ENCODE data around the gene AKNA. TPM values are rescaled to one million over a fixed set of nuclear protein-coding genes. Genes with fewer than 3 reads are reported as not detected.
A peak's percentile ranks its signal among the peaks of the same experiment; 100 is the strongest.

Gene AKNA
- total and polyA plus RNA-seq, 2 of the 8 experiments (the other 6 are each of a cell fraction or from before 2014, with no cell fraction given): 21.0 to 27.4 TPM

DNA sequence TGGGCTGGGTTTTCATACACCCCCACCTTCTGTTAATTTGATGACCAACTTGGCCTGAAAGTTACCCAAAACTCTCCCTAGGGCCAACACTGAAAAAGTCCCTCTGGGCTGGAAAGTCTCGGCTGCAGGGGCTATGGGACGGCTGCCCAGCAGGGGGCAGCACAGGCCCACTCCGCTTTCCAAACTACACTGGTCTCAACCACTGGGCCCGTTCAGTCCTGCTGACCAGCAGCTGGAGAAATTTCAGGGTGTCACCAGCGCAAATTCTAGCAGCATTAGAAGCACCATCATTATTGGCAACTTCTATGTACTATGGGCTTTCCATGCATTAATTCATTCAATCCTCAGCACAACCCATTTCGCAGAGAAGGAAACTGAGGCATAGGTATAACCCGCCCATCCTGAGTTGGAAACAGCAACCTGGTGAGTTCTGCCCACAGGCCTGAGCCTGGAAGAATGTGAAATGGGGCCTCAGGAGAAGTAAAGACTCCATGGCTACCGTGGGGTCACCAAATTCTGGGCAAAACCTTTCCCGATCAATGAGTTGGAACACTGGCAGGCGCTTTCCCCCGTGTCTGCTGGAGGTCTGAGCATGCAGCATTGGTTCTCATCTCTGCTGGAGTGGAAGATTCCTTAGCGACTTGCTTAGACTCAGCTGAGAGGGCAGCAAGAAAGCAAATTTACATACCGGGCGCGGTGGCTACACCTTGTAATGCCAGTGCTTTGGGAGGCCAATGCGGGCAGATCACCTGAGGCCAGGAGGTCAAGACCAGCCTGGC, 48.5 kb downstream of the AKNA start:
- POLR2A ChIA-PET (ENCODE audit: partially characterized antibody): interaction anchor here (0.6 to 2.9 kb wide), 3 partner anchors 8 to 57 kb away, joined by 3 to 9 read pairs (median 6); no protein-coding TSS in a partner anchor
- Histone ChIP-seq H3K56ac (replicated peaks; ENCODE audit: insufficient read length, low read depth, low read length) (no peak overlapping the region), H3K9me3 (ENCODE audit: insufficient read depth in 2 of 2, low read depth in 1 of 2, low read length in 1 of 2) (no peaks in the 10 kb centered on the region), H3K79me1 (ENCODE audit: low read depth, low read length) (no peaks in the 10 kb centered on the region), H3K36me3 (ENCODE audit: control insufficient read depth in 2 of 4, insufficient read depth in 4 of 4, low read length in 3 of 4) (peaks cover 12 to 53% (median 34%) of the 10 kb centered on the region in 4 experiments), H3K27ac (ENCODE audit: low read depth, low read length) (no peak overlapping the region), H3K4ac (replicated peaks; ENCODE audit: insufficient read length, low read depth, low read length) (no peak overlapping the region), H2BK20ac (ENCODE audit: low read length) (no peak overlapping the region), H3K4me3 (ENCODE audit: extremely low read depth in 1 of 4, insufficient read depth in 2 of 4, low read depth in 3 of 4, low read length in 4 of 4) (no peak overlapping the region), H3K14ac (ENCODE audit: insufficient read length) (no peak overlapping the region), H2AFZ (ENCODE audit: low read length) (no peak overlapping the region), H2BK15ac (ENCODE audit: low read length) (no peak overlapping the region), H3K23ac (ENCODE audit: insufficient read length) (no peak overlapping the region), H4K5ac (ENCODE audit: insufficient read length, low read depth, low read length) (no peak overlapping the region), H2BK120ac (replicated peaks; ENCODE audit: low read depth, low read length) (no peak overlapping the region), H3K79me2 (ENCODE audit: control insufficient read depth in 1 of 2, insufficient read depth in 2 of 2, low read length in 2 of 2) (no peaks in the 10 kb centered on the region), H2AK5ac (ENCODE audit: low read depth, low read length) (no peak overlapping the region), H3K27me3 (replicated peaks in 1 of 4; ENCODE audit: control insufficient read depth in 3 of 4, extremely low read depth in 1 of 4, insufficient read depth in 3 of 4, low read length in 3 of 4) (no peaks in the 10 kb centered on the region), H4K20me1 (replicated peaks in 1 of 2; ENCODE audit: control insufficient read depth in 1 of 2, insufficient read depth in 2 of 2, low read length in 2 of 2) (peaks cover 0 to 2% of the 10 kb centered on the region in 2 experiments), H3K4me2 (ENCODE audit: insufficient read depth in 1 of 2, low read depth in 2 of 2, low read length in 2 of 2) (no peak overlapping the region), H3K9ac (replicated peaks in 1 of 4; ENCODE audit: extremely low read depth in 1 of 4, low read depth in 3 of 4, low read length in 3 of 4) (no peak overlapping the region), H3K4me1 (replicated peaks in 1 of 4; ENCODE audit: control insufficient read depth in 3 of 4, insufficient read depth in 4 of 4, low read length in 3 of 4) (no peaks in the 10 kb centered on the region), H3K23me2 (ENCODE audit: low read depth, low read length) (no peaks in the 10 kb centered on the region), H2BK12ac (ENCODE audit: low read depth, low read length) (no peak overlapping the region), H4K8ac (ENCODE audit: extremely low read depth, insufficient read depth, low read length) (no peak overlapping the region), H3K18ac (ENCODE audit: extremely low read depth, low read length) (no peak overlapping the region), H4K91ac (replicated peaks; ENCODE audit: insufficient read length, low read length) (no peak overlapping the region), H2BK5ac (ENCODE audit: low read depth, low read length) (no peak overlapping the region)
- CTCF ChIA-PET (ENCODE audit: partially characterized antibody): interaction anchor here (0.6 to 3.4 kb wide), 33 partner anchors 10 to 342 kb away, joined by 3 to 21 read pairs (median 4); partner anchors contain the start of gene AKNA
- 82% methylated on average over 16 of the region's 16 CpGs; no CpG with 5 or more reads in 1 of the 2 experiments for WGBS, 2 experiments (ENCODE audit: extremely low coverage in 1 of 2, insufficient coverage in 1 of 2, insufficient read length in 1 of 2, insufficient replicate concordance in 2 of 2, low coverage in 1 of 2, low lambda C conversion rate in 2 of 2, missing lambda C conversion rate in 1 of 2)
- FAIRE-seq (peak; percentile 57), DNase-seq (ENCODE audit: low read depth in 1 of 2, low spot score in 2 of 2) (peak; percentile 38 to 85)
- TF ChIP-seq JUN (IDR thresholded peaks at IDR 0.05; ENCODE audit: low read depth, low read length) (no peak), MAFK (IDR thresholded peaks at IDR 0.05; ENCODE audit: low read depth, low read length) (no peak), CBX8 (IDR thresholded peaks at IDR 0.05; ENCODE audit: borderline replicate concordance, low read depth, low read length) (no peak), HDAC2 (IDR thresholded peaks at IDR 0.05; ENCODE audit: borderline replicate concordance in 1 of 2, low read depth in 2 of 2, low read length in 2 of 2) (peak in 1 of 2 experiments; percentile 49; a peak in 1 of 4 replicates), POLR2A (IDR thresholded peaks at IDR 0.05; ENCODE audit: control extremely low read depth in 1 of 2, low read depth in 2 of 2, low read length in 2 of 2) (no peak), CHD1 (IDR thresholded peaks at IDR 0.05; ENCODE audit: low read depth, low read length) (no peak), TCF12 (IDR thresholded peaks at IDR 0.05; ENCODE audit: low read depth, low read length) (no peak), CTBP2 (IDR thresholded peaks at IDR 0.05; ENCODE audit: borderline replicate concordance, insufficient read depth, insufficient read length, low read length) (no peak)
- TF ChIP-seq, protein P1, sequence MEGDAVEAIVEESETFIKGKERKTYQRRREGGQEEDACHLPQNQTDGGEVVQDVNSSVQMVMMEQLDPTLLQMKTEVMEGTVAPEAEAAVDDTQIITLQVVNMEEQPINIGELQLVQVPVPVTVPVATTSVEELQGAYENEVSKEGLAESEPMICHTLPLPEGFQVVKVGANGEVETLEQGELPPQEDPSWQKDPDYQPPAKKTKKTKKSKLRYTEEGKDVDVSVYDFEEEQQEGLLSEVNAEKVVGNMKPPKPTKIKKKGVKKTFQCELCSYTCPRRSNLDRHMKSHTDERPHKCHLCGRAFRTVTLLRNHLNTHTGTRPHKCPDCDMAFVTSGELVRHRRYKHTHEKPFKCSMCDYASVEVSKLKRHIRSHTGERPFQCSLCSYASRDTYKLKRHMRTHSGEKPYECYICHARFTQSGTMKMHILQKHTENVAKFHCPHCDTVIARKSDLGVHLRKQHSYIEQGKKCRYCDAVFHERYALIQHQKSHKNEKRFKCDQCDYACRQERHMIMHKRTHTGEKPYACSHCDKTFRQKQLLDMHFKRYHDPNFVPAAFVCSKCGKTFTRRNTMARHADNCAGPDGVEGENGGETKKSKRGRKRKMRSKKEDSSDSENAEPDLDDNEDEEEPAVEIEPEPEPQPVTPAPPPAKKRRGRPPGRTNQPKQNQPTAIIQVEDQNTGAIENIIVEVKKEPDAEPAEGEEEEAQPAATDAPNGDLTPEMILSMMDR (IDR thresholded peaks at IDR 0.05; ENCODE audit: control extremely low read depth in 1 of 3, insufficient read depth in 1 of 3, low read depth in 1 of 3, low read length in 3 of 3): peak; percentile 81 to 91 (median 89)
